NCI-H1092 (cell line): Measurements from ENCODE around the gene RCOR1.

Experiments
- DNase-seq: peaks from one replicate; lab custom pipeline; 2025; lab: John Stamatoyannopoulos, UW

The RCOR1 gene

DNA sequence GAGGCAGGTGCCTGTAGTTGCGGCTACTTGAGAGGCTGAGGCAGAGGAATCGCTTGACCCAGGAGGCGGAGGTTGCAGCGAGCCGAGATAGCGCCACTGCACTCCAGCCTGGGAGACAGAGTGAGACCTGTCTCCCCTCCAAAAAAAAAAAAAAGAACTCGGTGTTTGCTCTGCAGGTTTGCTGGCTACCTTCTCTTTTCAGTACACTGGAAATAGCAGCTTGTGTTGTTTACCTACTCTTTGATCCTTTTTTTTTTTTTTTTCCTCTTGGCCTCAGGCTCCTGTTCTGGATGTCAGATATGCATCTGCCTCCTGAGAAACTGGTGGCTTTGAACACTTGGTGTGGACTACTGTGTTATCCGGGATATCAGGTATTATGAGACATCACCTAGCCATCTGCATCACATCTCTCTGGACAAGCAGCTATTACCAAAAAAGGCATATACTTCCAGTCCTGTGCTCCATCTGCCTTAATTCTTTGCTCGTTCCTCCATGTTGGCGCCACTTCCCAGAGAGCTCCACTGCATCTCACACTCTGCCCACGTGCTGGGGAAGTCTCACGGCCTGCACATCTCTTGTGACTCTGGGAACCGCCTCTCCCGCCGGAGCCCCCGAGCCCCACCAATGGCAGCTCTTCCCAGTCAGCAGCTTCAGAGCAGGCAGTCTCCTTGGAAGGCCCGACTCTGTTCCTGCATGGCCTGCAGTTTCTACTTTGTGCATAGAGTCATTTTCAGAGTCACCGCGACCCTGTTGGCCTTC is 133.9 kb downstream of the RCOR1 start:
- no peak for DNase-seq

DNA sequence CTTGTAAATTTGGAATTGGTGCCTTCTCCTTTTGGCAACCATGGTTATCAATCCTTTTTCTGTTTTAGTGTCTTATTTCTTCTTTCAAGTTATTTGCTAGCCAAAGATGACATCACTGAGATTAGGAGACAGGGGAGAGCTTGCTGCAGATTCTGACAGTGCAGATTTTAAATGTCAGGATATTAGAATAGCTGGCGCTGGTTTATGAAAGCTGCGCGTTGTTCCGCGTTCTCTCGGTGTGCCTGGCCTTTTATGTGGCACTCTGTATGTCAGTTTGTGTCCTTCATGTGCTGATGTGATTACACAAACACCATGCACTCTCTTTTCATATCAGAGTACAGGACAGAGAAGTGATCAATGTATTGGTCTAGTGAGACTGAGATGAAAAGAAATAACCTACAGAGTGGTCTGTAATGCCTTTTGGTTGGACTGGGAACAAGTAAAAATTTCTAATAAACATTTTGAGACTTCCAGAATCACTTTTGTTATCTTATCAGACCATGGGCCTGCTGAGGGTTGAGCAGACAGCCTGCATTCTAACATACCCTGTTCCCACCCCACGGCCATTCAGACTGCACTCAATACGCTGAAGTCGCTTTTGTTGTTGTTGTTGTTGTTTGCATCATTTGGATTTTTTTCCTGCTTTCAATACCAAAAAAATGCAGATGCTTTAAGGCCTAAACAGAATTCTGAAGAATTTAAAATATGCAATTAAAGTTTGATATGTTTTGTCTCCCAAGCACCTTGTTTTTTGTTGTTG is 135.1 kb downstream of the RCOR1 start:
- no peak for DNase-seq

DNA sequence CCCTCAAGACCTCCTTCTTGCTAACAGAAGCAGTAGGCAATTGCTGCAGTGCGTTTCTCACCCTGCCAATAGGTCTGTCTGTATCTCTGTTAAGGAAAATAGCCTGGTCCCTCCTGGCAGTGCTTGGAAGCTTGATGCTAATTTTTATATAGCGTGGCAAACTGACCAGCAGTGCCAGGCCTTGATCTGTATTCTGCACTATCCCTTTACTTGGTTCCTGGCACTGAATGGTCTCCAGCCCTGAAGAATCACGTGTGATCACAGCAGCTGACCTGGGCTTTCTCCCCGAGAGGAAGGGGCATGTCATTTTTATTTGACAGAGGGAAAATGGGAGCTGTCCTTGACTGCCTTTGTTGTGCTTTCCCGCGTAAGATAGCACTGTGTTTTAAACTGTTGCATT is 136.1 kb downstream of the RCOR1 start:
- DNase-seq, result no peak

DNA sequence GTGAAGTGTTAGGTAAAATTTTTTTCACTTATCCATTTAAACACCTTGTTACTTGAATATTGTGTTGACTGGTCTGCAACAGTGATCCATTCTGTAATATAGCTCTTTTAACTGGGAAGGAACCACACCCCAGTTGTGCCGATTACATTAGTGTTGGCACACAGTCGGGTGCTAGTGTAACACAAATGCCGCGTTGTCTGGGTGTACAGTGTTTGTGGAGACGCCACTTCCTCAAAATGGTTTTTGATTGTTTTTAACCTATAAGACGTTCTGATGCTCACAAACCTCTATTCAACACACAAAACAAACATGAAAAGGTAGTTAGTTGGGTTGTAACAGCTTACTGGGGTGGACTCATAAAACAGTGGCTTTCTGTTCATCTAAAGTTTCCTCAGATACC is 136.8 kb downstream of the RCOR1 start:
- DNase-seq, result no peak

GRCh38 chr14:102729825-102730224 is 137.4 kb downstream of the RCOR1 start:
- no peak for DNase-seq

DNA sequence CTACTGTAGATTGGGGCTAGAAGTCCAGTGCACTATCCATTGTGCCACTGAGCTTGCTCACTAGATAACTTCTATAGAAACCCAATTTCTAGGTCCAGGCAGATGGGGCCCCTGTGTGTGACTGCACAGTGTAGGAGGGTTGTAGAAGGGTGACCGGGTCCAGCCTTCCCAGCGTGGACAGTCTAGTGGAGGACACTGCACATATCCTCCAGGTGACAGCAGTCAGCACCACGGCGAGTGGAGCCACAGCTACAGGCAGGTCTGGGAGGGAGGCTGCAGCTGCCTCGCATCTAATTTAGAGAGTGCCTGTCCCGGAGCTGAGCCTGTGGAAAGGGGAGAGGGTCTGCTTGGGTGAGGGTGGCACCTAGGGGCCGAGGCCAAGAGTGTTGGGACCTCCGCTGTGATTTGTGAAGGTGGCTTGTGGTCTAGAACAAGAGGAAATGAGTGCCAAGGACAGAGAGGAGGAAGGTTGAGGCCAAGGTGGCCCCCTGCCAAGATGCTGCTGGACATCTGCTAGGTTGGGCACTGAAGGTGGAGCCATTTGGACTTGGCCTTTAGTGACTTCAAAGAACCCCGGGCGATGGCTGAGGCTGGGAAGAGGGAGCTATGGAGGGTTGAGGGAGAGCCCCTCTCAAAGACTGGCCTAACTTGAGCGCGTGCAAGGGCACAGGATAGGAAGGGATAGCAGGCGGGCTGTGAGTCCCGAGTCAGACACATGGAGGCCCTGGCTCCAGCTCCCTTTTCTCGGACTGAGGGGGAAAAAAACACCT is 138.8 kb downstream of the RCOR1 start:
- no peak for DNase-seq

DNA sequence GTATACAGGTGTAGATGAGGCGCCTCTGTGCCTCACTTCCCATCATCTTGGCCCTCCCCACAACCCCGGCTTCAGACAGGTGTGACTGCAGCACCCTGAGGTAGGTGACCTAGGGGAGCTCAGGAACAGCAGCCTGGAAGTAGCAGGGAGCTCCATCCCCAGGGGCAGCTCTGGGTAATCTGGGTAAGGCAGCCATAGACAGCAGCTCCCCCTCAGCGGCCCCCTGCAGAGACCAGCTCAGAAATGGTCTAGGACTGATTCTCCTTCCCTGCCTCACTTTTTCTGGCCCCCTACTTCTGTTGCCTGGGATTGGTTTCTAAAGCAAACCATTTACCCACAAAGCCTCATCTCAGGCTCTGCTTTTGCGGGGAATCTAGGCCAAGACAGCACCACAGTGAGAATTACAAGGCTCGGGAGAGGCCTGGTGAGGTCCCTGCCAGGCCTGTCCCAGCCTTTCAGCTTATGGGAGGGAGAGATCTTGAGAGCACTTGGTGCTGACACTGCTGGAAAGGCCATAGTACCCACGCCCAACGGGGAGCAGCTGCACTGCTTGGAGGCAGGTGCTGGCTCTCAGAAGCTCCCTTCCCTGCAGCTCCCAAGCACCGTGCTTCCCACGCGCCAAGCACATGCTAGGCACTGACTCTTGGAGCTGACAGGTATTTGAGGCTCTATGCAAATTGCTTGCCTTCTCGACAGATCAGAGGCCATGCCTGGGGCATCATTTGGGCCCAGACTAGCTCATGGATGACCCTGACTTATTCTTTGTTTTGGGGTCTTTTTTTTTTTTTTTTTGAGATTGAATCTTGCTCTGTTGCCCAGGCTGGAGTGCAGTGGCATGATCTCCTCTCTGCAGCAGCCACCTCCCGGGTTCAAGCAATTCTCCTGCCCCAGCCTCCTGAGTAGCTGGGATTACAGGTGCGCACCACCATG is 139.7 kb downstream of the RCOR1 start:
- no peak for DNase-seq

GRCh38 chr14:102732924-102733323 is 140.5 kb downstream of the RCOR1 start:
- DNase-seq, result no peak

GRCh38 chr14:102733326-102733725 is 140.9 kb downstream of the RCOR1 start:
- DNase-seq, result no peak

GRCh38 chr14:102734436-102734835 is 142.0 kb downstream of the RCOR1 start:
- DNase-seq, result no peak

DNA sequence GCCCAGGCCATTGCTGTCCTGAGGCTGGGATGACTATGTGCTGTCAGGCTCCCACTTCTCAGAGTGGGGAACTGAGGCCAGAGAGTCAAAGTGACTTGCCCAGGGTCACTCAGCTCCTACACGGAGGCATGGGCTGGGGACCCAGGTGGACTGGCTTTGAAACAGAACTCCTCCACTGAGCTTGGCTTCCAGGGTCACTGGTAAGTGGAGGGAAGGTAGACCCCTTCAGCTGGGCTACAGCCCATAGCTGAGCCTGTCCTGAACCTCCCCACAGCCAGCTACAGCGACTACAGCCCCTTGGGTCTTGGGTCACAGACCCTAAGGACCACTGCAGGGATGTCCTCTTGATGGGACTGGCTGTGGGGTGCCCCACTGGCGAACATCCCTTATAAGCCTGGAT is 144.5 kb downstream of the RCOR1 start:
- no peak for DNase-seq

- no peak for DNase-seq
Observed at GRCh38 chr14:102737402-102738372, 145.2 kb downstream of the RCOR1 start.

- no peak for DNase-seq
Observed at GRCh38 chr14:102738373-102739189, 146.1 kb downstream of the RCOR1 start.

DNA sequence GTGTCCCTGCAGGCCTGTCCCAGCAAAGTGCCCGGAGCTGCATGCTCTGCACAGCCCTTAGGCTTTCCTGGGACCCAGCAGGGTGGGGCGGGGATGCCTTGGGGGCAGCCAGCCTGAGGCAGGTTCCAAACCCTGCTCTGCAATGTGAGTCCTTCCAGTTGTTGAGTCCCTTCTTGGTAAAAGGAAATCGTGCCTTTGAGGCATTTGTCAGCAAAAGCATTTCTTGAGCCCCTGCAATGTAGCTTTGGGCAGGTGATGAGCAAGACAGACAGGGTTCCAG is 146.7 kb downstream of the RCOR1 start:
- DNase-seq, result no peak

DNA sequence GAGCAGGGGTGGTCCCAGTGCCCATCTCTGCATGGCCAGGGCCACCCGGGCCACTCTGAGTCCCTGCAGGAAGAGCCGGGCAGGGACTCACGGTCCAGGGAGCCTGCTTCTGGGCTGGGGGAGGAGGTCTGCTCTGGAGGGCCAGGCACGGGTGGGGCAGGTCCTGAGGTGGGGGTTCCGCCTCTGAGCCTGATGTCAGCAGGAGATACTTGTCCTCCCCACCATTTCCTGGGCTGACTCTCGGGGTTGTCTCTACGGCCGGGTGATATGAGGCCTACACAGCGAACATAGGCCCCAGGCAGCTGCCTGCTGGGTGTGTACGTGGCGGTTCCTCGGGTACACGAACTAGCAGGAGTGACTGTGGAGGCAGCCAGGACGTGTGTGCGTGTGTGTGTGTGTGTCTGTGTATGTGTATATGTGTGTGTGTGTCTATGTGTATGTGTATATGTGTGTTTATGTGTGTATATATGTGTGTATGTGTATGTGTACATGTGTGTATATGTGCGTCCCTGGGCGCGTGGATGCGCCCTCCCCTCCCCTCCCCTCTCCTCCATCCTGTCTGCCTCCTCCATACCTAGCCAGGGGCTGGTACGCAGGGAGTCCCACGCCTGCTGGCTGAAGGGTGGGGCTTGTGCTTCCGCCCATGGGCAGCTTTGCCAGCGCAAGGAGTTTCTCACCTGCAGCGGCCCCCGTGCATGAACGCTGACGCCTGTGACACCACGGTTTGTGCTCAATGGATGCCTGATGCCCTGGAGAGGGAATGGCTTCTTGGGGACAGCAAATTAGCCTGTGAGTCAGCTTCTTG is 154.4 kb downstream of the RCOR1 start:
- DNase-seq, result no peak

DNA sequence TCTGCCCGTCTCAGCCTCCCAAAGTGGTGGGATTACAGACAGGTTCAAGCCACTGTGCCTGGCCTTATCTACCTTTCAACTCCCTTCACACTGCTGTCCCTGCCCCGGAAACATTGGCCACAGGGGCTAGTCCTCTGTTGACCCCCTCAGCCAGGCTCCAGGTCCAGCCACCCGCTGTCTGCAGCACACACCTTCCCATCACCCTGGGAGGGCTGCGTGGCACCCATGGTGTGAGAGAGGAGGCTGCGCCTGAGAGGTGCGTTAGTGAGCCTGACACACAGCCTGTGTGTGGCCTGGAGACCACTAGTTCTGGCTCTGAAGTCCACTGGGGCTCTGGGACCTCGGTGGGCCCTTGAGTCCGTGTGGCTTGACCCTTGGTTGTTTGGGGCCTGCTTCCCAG is 156.4 kb downstream of the RCOR1 start:
- no peak for DNase-seq

DNA sequence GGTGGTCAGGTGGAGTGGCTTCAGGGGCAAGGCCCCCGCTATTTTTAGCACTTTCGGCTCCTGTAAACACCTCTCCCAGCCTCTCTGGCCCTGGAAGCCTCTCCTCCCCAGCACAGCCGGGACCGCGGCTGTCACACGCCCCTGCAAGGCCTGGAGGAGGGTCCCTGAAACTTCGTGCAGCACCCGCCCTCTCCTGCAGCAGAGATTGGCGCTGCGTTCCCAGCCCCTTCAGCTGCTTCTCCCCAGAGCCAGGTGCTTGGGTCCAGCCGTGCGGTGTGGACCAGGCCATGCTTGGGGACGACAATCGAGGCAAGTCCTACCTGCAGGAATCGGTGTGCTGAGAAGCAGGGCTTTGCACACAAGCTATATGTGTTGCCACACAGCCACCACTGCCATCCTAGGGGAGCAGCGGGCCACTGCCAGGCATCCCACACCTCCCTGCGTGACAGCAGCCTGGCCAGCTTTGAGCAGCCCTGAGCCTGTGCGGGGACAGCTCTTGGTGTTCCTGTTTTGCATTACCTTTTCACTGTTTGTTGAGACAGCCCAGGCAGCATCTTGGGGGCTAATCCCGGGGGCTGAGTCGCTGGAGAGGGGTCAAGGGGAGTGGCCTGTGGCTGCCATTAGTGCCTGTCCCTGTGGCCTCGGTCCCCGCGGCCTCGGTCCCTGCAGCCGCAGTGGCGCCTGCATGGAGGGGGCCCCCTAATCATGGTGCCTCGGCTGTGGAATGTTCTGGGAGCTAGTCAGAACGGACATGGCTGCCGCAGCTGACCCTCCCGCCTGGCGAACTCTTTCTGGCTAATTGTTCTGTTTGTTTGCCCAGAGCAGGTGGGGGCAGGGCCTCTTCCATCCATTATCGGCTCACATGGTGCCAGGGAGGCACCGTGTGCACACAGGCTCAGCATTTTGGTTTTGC is 157.2 kb downstream of the RCOR1 start:
- DNase-seq, result peak; percentile 76

DNA sequence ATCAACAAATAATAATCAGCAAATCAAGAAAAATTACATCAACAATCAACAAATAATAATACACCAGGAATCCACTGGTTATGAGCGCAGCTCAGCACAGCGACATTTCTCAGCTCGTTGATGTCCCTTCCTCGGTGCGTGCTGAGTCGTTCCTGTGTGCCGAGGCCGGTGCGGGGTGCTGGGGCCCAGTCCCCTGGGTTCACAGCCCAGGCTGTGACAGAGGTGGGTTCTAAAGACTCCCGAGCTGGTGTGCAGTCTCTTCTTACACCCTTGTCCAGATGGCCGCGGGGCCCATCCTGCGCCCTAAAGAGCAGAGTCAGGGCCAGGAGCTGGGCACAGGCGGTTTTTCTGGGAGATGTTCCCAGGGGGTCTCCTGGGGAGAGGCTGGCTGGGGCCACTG is 157.9 kb downstream of the RCOR1 start:
- no peak for DNase-seq
